ENCODE results near the gene PVALB. TPM values are rescaled to one million over a fixed set of nuclear protein-coding genes. Genes with fewer than 3 reads are reported as not detected.

The PVALB gene, protein sequence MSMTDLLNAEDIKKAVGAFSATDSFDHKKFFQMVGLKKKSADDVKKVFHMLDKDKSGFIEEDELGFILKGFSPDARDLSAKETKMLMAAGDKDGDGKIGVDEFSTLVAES
- 3.8 and 6.8 TPM in 2 replicates for total RNA-seq (2014; rRNA removed; shearing (Covaris generic))

DNA sequence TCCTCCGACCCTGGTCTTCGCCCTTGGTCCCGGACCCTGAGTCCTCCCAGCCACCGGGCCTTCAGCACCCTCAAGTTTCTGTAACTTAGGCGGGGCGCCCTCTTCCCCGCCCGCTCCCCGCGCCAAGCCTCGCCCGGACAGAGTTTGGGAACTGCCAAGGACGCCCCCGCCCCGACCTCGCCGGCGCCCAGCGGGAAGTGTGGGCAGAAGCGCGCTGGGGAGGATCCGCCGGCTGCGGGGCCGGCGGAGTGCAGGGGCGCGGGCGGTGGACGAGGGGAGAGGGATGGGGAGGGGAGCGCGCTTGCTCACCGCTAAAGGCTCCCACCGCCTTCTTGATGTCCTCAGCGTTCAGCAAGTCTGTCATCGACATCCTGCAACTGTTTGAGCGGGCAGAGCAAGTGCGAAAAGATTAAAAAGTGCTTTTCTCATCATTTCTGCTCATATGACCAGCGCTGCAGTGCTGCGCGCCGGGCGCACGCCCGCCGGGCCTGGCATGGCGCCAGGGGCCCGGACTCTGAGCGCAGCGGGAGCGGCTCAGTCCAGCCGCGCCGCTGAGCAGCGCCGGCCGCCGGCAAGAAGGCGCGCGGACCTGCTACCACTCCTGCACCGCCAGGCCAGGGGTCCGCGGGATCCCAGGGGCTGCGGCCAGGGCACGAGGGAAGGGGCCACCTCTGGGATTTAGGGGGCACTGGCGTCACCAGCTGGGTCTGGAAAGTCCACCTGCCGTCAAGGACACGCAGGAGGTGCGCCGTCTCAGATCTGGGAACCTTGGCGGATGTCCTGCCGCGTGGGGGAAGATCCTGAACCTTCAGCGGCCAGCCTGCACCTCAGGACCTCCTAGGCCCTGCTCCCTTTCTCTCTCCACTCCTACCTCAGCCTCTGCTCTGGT, at the start of gene PVALB:
TSS of gene PVALB (minus strand) at position 400 of the 889 bp plus-strand sequence. CDS start at position 370, 30 bp downstream.
- H3K4me3 ChIP-seq (ENCODE audit: insufficient read depth, low read depth, low read length): peak within 1 kb of the TSS; percentile 52
- peak; percentile 90 for DNase-seq
- peaks cover 46% of the 10 kb centered on the region for H3K27me3 ChIP-seq (ENCODE audit: control insufficient read depth, insufficient read depth, low read length)
- H3K36me3 ChIP-seq (replicated peaks; ENCODE audit: control insufficient read depth, insufficient read depth, low read length): no peaks in the 10 kb centered on the region

DNA sequence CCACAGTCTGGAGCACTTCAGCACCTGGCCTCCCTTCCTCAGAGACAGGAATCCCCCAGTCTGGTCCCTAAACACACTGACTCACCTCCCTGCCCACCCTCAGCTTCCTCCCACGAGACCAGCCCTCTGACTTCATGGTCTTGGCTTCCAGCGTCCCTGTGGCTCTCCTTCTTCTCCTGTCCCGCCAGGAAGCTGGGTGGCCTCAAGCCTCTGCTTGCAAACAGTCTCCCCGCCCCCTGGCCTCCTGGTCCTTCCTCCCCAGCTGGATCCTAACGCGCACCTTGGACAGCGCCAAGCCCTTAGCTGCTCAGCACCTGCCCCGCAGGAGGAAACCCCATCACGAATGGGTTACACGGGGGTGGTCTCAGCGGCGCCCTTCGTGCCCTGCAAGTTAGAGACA, 48.5 kb upstream of the PVALB start:
- no peaks in the 10 kb centered on the region for H3K36me3 ChIP-seq (replicated peaks; ENCODE audit: control insufficient read depth, insufficient read depth, low read length)
- no peak overlapping the region for H3K4me3 ChIP-seq (ENCODE audit: insufficient read depth, low read depth, low read length)
- no peaks in the 10 kb centered on the region for H3K27me3 ChIP-seq (ENCODE audit: control insufficient read depth, insufficient read depth, low read length)
- peak; percentile 64 for DNase-seq

DNA sequence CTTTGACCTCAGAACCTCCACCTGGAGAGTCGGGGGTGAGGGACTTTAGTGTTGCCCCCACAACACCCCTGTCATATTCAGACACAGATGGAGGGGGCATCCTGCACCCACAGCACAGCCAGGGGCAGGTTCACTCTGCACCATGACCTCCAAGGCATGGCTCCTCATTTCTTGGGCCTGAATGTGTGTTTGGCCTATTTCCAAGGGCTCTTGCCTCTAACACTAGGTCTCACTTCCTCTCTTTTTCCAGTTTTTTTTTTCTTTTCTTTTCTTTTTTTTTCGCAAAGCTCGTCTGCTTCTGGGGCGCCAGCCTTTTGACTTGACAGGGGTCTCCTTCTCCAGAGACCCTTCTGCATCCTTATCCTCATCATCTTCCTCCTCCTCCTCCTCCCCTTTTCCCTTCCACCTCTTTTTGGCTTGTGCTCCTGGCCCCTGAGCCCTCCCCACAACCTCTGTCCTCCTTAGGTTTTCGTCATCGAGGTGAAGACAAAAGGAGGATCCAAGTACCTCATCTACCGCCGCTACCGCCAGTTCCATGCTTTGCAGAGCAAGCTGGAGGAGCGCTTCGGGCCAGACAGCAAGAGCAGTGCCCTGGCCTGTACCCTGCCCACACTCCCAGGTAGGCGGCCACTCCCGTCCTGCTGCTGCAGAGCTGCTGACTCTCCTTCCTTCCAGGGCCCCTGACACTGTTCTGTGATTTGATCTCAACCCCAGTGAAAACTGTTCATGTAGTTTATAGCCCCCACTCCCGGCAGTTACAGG, 47.8 kb upstream of the PVALB start:
- H3K36me3 ChIP-seq (replicated peaks; ENCODE audit: control insufficient read depth, insufficient read depth, low read length): no peaks in the 10 kb centered on the region
- no peak overlapping the region for H3K4me3 ChIP-seq (ENCODE audit: insufficient read depth, low read depth, low read length)
- H3K27me3 ChIP-seq (ENCODE audit: control insufficient read depth, insufficient read depth, low read length): no peaks in the 10 kb centered on the region
- DNase-seq: peak; percentile 32

DNA sequence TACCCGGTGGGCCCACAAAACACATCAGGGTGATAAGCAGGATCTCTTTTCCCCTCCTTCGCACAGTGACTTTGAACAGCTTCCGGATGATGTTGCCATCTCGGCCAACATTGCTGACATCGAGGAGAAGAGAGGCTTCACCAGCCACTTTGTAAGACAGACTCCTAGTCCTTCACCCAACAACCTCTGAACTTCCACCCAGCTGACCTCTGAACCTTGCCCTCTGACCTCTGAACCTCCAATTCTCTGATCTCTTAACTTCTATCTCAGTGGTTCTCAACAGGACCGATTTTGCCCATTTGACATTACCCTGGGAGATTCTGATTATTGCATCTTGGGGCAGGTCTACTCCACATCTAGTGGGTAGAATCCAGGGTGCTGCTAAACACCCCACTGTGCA, 47.1 kb upstream of the PVALB start:
- no peaks in the 10 kb centered on the region for H3K27me3 ChIP-seq (ENCODE audit: control insufficient read depth, insufficient read depth, low read length)
- no peak for DNase-seq
- H3K4me3 ChIP-seq (ENCODE audit: insufficient read depth, low read depth, low read length): no peak overlapping the region
- no peaks in the 10 kb centered on the region for H3K36me3 ChIP-seq (replicated peaks; ENCODE audit: control insufficient read depth, insufficient read depth, low read length)

DNA sequence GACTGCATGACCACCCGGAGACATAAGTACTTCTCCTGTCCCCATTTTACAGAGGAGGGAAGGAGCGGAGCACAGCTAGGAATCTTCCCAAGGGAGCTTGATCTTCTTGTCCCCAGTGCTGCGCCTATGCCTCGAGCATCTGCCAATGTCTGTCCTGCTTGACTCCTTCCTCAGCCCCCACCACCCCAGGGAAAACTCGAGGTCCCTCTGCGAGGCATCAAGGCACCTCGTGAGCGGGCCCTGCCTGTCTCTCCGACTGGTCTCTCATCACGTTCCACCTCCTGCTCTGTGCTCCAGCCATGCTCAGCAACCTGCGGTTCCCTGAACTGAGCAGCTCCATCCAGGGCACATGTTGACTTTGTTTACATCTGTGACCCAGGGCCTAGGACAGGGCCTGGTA, 46.4 kb upstream of the PVALB start:
- Histone ChIP-seq H3K36me3 (replicated peaks; ENCODE audit: control insufficient read depth, insufficient read depth, low read length) (no peaks in the 10 kb centered on the region), H3K4me3 (ENCODE audit: insufficient read depth, low read depth, low read length) (no peak overlapping the region), H3K27me3 (ENCODE audit: control insufficient read depth, insufficient read depth, low read length) (no peaks in the 10 kb centered on the region)
- DNase-seq: no peak

DNA sequence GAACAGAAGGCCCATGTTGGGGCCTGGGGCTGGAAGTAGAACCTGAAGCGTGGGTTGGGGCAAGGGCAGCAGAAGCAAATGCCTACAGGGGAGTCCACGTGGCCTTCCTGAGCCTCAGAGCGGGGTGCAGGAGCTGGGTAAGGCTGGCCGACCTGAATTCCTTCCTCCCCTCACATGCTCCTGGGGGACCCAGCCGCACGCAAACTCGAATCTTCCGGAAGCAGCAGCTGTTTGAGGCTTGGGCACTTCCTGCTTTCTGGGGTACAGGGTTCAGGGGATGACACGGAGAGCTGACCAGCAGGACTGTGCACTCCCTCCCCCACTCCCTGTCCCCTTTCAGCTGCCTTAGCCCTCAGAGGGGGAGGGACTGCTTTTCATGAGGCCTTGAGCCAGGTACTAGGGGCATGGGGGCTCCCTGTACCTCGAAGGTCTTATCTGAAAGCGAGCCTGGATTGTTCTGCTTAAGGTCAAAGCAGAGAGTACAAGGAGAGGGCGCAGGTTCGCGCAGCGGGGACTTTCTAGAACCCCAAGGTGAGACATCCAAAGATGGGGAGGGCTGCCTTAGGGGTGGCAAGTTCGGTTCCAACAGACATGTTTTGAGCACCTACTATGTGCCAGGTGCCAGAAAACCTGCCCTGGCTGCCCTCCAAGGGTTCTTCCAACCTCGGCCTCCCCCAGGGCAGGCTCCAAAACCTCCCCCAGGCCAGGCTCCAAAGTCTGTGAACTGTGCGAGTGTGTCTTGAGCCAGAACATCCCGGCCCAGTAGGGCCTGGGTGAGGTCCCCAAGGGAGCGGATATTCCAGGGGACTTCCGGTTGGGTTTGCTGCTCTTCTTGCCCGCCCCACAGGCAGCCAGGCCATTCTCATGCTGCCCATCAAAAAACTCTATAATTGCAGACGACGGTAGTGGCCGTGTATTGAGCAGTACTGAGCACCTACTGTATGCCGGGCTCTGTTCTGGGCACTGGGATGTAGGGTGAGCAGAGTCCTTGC, 45.7 kb upstream of the PVALB start:
- no peaks in the 10 kb centered on the region for H3K27me3 ChIP-seq (ENCODE audit: control insufficient read depth, insufficient read depth, low read length)
- H3K4me3 ChIP-seq (ENCODE audit: insufficient read depth, low read depth, low read length): no peak overlapping the region
- no peaks in the 10 kb centered on the region for H3K36me3 ChIP-seq (replicated peaks; ENCODE audit: control insufficient read depth, insufficient read depth, low read length)
- no peak for DNase-seq

DNA sequence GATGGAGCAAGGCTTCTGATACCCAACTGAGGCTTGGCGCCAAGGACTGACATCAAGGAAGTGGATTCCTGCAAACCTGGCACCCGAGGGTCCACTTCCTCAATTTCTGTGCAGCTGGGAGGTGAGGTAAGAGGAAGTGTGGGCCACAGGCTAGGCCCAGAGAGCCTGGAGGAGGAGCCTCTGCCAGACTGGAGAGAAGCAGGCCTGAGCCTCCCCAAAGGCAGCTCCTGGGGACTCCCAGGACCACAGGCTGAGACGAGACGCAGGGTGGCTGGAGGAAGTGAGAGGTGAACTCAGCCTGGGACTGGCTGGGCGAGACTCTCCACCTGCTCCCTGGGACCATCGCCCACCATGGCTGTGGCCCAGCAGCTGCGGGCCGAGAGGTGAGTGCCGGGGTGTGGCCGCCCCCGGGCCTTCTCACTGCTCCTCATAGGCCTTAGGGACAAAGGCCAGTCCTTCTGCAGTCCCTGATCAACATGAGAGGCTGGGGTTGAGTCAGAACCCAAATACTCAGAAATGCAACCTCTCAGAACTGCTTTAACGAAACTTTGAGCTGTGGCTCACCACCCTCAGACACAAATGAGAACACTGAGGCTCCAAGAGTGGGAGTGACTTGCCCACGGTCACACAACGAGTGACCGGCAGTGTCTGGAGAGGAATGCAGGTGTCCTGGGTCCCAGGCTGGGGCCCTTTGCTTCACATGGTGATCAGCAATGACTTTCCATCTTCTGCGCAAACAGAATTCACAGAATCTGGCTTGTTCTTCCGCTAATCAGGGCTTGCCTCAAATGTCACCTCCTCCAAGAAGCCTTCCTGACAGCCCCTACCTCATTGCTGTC, 44.2 kb upstream of the PVALB start, which contains the start of gene NCF4:
TSS of gene NCF4 (plus strand) at position 186 of the 839 bp plus-strand sequence. CDS start at position 352, 166 bp downstream.
- H3K27me3 ChIP-seq (ENCODE audit: control insufficient read depth, insufficient read depth, low read length): peaks cover 6% of the 10 kb centered on the region
- H3K36me3 ChIP-seq (replicated peaks; ENCODE audit: control insufficient read depth, insufficient read depth, low read length): no peaks in the 10 kb centered on the region

DNA sequence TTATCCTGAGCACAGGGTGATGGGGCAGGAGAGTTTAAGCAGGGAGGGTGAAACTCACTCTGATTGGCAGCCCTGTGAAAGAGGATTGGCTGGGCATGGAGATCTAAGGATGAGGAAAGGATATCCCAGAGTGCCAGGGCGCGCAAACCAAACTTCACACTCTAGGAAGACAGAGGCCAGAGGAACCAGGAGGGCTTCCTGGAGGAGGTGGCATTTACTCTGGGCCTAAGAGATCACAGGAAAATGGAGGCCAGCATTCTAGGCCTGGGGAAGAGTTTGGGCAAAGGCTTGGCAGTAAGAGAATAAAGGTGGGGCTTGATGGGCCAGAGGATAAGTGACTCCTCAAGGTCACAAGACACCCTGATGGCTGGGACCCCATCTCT, 43.6 kb upstream of the PVALB start:
- Histone ChIP-seq H3K4me3 (ENCODE audit: insufficient read depth, low read depth, low read length) (no peak overlapping the region), H3K27me3 (ENCODE audit: control insufficient read depth, insufficient read depth, low read length) (peaks cover 6% of the 10 kb centered on the region), H3K36me3 (replicated peaks; ENCODE audit: control insufficient read depth, insufficient read depth, low read length) (no peaks in the 10 kb centered on the region)
- DNase-seq: no peak

More for the DNA sequence above, 44.2 kb upstream of the PVALB start, which contains the start of gene NCF4:
- DNase-seq: no peak
- no peak within 1 kb of the TSS for H3K4me3 ChIP-seq (ENCODE audit: insufficient read depth, low read depth, low read length)

DNA sequence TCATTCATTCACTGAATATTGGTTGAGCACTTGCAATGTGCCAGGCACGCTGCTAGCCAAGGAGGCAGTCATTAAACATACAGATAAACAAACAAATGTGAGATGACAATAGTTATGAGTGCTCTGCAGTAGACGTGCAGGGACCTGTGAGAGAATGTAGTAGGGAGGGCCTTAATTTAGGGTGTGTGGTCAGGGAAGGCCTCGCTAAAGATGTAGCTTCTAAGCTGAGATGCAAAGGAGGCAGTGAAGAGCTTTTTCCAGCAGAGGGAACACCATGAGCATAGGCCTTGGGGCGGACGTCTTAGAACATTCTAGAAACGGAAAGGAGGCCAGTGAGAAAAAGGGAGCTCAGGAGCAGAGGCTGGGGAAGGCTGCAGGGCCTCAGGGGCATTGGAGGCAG, 43.2 kb upstream of the PVALB start:
- H3K4me3 ChIP-seq (ENCODE audit: insufficient read depth, low read depth, low read length): no peak overlapping the region
- peaks cover 6% of the 10 kb centered on the region for H3K27me3 ChIP-seq (ENCODE audit: control insufficient read depth, insufficient read depth, low read length)
- peak; percentile 33 for DNase-seq
- H3K36me3 ChIP-seq (replicated peaks; ENCODE audit: control insufficient read depth, insufficient read depth, low read length): no peaks in the 10 kb centered on the region

DNA sequence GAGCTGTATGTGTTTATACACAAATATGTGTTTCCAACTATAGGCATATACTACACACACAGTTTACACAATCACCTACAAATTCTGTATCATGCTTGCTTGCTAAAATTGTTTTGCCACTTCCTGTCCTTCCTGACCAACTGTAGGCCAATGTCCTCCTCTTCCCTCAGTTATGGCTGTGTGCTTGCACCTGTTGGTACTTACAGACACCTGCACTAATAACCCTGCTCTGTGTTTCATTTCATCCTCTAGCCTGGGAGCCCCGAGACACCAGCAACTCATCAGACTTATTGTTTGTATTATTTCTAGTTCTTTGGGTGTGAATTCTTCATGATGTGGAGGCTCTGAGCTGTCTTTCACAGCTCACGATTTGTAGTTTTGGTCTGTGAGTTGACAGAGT, 42.1 kb upstream of the PVALB start:
- DNase-seq: no peak
- Histone ChIP-seq H3K27me3 (ENCODE audit: control insufficient read depth, insufficient read depth, low read length) (peaks cover 6% of the 10 kb centered on the region), H3K4me3 (ENCODE audit: insufficient read depth, low read depth, low read length) (no peak overlapping the region), H3K36me3 (replicated peaks; ENCODE audit: control insufficient read depth, insufficient read depth, low read length) (no peaks in the 10 kb centered on the region)

DNA sequence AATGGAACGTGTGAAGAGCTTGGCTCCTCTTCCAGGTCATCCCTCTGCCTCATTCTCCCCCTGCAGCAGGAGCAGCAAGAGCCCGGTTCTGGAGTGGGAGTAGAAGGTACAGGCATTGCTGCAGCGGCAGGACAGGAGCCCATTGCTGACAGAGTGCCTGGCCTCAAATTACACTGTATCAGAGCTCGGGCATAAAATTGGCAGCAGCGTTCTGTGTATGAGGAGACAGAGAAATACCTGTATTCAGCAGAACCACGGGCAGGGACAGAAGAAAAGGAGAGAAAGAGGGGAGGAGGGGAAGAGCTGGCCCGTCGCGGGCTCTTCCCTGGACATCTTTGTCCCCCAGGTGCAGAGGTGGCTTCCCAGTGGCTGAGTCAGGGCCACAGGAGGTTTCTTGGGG, 41.3 kb upstream of the PVALB start:
- Histone ChIP-seq H3K36me3 (replicated peaks; ENCODE audit: control insufficient read depth, insufficient read depth, low read length) (no peaks in the 10 kb centered on the region), H3K4me3 (ENCODE audit: insufficient read depth, low read depth, low read length) (no peak overlapping the region), H3K27me3 (ENCODE audit: control insufficient read depth, insufficient read depth, low read length) (peaks cover 6% of the 10 kb centered on the region)
- no peak for DNase-seq

DNA sequence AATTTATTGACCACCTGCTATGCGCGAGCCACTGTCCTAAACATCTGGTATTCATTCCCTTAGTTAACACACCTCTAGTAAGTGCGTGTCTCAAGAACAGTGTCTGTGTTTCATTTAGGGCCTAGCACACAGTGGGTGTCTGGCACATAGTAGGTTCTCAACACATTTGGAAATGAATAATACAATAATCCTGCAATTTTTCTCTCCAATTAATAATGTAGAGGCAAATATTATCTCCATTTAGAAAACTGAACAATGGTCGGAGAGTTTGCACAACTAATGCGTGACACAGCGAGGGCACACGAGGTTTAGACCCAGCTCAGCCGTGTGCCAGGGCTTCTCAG, 39.9 kb upstream of the PVALB start:
- Histone ChIP-seq H3K4me3 (ENCODE audit: insufficient read depth, low read depth, low read length) (no peak overlapping the region), H3K27me3 (ENCODE audit: control insufficient read depth, insufficient read depth, low read length) (peaks cover 6% of the 10 kb centered on the region), H3K36me3 (replicated peaks; ENCODE audit: control insufficient read depth, insufficient read depth, low read length) (no peaks in the 10 kb centered on the region)
- no peak for DNase-seq

DNA sequence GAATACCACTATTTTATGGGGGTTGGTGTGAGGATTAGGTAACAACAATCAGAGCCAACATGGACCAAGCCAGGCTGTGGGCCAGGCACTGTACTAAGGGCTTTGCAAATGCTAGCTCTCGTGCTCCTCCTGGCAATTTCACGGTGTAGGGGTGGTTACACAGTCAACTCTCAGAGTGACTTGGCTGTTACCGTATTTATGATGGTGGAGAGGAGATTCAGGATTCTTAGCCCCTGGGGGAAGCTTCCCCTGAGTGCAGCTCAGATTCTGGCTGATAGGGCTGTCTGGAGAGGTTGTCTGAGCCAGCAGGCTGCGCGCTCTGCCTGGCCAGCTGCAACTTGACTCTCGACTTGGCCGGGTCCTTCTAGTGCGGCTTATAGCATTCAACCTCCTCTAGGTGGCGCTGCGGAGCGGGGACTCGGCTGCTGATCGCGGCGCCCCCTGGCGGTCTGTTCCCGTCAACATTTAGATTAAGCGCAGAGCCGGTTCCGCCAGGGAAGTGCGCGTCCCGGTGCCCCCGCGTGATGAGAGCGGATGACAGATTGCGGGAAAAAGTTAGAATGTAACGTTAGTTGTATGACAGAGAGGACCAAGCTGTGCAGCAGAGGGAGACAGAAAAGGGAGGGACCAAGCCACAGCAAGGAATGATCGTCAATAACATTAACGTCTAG, 39.4 kb upstream of the PVALB start:
- Histone ChIP-seq H3K27me3 (ENCODE audit: control insufficient read depth, insufficient read depth, low read length) (peaks cover 6% of the 10 kb centered on the region), H3K36me3 (replicated peaks; ENCODE audit: control insufficient read depth, insufficient read depth, low read length) (no peaks in the 10 kb centered on the region), H3K4me3 (ENCODE audit: insufficient read depth, low read depth, low read length) (no peak overlapping the region)
- DNase-seq: peak; percentile 95
